Spleen (tissue), 7 donors: Measurements from ENCODE around the gene TSPAN3.

ENCODE experiments used
- POLR2A ChIP-seq, 3 donors: fragments of 450-650 bp; IDR thresholded peaks; one replicate each; pipeline ENCODE4 v1.5.1; 2017; ENCODE audit warnings: antibody characterized with exemption in 3 of 3, mild to moderate bottlenecking in 1 of 3
- TF ChIP-seq, protein P1 (sequence below), 11 experiments: fragments of 200-600 bp in 7 of 11; fragments of 450-650 bp in 4 of 11; sonication (generic) in 4 of 11; IDR thresholded peaks in 8 of 11; conservative IDR thresholded peaks in 3 of 11; 1 replicate in 7 of 11; 2 replicates in 4 of 11; pipeline versions ENCODE4 v1.4.0 to v1.8.0; 2016 to 2021; ENCODE audit warnings: antibody characterized with exemption in 11 of 11, inconsistent platforms in 4 of 11, mild to moderate bottlenecking in 1 of 11
- donor health status: DM: no; HTN: no; CAD: no; lungs with moderate emphysema.
- donor health status: DM: no; HTN: no; CAD: no.
- donor health status: DM: no; HTN: no; CAD: no.

DNA sequence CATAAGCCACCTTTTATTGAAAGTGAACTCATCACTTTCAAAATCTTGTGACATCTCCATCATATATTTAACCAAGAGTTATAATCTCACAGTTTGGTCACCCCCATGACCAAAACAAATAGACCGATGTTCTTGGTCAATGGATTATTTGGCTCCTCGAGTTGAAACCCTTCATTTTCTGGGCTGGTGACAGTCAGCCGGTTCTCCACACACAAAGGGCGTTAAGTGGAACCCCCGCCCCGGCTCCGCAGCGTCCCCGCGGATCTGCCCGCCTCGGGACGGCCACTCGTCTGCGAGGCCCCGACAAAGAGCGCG lies 772 bp downstream of the TSPAN3 start:
- TF ChIP-seq, protein P1, sequence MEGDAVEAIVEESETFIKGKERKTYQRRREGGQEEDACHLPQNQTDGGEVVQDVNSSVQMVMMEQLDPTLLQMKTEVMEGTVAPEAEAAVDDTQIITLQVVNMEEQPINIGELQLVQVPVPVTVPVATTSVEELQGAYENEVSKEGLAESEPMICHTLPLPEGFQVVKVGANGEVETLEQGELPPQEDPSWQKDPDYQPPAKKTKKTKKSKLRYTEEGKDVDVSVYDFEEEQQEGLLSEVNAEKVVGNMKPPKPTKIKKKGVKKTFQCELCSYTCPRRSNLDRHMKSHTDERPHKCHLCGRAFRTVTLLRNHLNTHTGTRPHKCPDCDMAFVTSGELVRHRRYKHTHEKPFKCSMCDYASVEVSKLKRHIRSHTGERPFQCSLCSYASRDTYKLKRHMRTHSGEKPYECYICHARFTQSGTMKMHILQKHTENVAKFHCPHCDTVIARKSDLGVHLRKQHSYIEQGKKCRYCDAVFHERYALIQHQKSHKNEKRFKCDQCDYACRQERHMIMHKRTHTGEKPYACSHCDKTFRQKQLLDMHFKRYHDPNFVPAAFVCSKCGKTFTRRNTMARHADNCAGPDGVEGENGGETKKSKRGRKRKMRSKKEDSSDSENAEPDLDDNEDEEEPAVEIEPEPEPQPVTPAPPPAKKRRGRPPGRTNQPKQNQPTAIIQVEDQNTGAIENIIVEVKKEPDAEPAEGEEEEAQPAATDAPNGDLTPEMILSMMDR (IDR thresholded peaks at IDR 0.05 in 8 of 11, conservative IDR thresholded peaks at IDR 0.05 in 3 of 11), result no peak
- TF ChIP-seq POLR2A (IDR thresholded peaks at IDR 0.05), result no peak
